GM12875 (cell line): ENCODE data around the gene KRTAP12-2.
"Not testable (repeated sequence)": the region's sequence is repeated elsewhere in the genome, so short reads cannot be mapped to it uniquely, and the experiment has no call there.

Source experiments
- H3K4me3 ChIP-seq: one replicate; pipeline ENCODE4 v1.5.1; 2011; ENCODE audit warnings: low read depth, low read length, control low read depth
- TF ChIP-seq, protein P1 (sequence below): IDR thresholded peaks from 2 replicates; pipeline ENCODE4 v1.5.1; 2011; ENCODE audit warnings: low read depth, mild to moderate bottlenecking, control low read depth, inconsistent platforms, low read length, moderate library complexity, borderline replicate concordance; ENCODE audit not compliant: insufficient read depth

Gene KRTAP12-2

DNA sequence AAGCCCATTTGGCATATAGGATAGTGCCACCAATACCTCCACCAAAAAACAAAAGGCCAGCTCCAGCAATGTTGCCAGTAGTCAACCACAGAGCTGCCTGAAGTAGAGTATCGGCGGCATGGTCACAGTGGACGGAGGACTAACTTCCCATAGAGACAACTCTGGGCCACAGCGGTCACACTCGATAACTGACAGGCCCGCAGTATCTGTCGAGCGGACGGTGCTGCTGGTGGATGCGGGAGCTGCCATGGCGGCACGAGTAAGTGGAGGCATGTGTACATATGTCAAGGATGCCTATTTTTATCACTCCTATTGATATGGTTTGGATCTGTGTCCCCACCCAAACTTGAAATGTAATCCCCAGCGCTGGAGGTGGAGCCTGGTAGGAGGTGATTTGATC lies 11.2 kb upstream of the KRTAP12-2 start:
- H3K4me3 ChIP-seq: no peak overlapping the region
- TF ChIP-seq, protein P1, sequence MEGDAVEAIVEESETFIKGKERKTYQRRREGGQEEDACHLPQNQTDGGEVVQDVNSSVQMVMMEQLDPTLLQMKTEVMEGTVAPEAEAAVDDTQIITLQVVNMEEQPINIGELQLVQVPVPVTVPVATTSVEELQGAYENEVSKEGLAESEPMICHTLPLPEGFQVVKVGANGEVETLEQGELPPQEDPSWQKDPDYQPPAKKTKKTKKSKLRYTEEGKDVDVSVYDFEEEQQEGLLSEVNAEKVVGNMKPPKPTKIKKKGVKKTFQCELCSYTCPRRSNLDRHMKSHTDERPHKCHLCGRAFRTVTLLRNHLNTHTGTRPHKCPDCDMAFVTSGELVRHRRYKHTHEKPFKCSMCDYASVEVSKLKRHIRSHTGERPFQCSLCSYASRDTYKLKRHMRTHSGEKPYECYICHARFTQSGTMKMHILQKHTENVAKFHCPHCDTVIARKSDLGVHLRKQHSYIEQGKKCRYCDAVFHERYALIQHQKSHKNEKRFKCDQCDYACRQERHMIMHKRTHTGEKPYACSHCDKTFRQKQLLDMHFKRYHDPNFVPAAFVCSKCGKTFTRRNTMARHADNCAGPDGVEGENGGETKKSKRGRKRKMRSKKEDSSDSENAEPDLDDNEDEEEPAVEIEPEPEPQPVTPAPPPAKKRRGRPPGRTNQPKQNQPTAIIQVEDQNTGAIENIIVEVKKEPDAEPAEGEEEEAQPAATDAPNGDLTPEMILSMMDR: no peak

DNA sequence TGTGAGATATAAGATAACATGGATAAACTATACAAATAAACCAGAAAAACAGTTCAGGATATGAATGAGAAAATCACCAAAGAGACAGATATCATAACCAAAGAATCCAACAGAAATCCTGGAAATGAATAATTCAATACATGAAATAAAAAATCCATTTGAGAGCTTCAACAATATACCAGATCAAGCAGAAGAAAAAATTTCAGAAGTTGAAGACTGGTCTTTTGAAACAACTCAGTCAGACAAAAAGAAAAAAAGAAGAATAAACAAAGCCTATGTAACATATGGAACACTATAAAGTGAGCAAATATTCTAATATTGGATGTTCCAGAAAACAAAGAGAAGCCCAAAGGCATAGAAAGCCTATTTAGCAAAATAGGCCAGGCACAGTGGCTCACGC lies 5.2 kb upstream of the KRTAP12-2 start:
- TF ChIP-seq, protein P1: no peak

DNA sequence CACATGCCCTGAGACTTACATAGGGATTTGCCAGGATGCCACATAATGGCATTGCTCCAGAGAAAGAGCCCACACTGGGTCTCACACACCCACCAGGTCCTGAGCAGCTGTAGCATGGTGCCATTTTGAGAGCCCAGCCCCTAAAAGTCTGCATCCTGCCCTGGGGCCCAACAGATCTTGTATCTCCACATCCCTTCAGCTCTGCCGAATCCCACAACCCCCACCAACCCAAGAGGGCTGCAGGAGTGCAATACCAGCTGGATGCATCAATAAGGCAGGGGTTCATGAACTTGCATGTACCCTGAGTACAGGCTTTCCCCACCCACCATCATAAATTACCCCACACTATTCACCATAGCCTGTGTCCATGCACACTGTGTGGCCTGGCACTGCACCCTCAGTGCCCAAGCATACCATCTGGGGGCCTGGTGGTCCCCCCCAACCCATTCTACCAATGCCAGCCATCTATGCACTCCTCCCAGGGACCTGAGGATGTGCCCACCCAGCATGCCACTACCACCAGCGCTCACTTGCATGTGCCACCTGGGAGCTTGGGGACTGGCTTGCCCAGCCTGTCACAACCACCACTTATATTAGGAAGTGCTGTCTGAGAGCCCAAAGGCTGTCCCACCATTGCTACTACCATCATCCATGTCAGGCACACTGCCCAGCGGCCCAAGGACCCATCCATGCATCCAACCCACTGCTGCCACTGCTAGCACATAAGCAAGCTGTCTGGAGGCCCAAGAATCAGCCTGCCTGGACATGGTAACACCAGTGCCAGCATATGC lies 4.1 kb upstream of the KRTAP12-2 start:
- TF ChIP-seq, protein P1: no peak
- H3K4me3 ChIP-seq: no peak overlapping the region

More for the DNA sequence above, 5.2 kb upstream of the KRTAP12-2 start:
- H3K4me3 ChIP-seq: no peak overlapping the region

DNA sequence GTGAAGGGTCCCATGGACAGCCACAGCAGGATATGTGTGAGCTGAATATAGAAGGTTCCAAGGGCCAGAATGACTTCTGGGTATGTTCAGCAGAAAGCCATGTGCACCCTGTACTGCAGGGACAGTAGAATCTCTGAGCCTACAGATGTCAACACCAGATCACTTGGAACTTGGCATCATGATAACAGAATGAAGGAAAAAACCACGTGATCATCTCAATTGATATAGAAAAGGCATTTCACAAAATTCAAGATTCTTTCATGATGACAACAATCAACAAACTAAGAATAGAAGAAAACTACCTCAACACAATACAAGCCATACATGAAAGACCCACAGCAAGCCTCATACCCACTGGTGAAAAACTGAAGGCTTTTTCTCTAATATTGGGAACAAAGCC lies 885 bp upstream of the KRTAP12-2 start:
- TF ChIP-seq, protein P1: no peak
- H3K4me3 ChIP-seq: no peak overlapping the region

DNA sequence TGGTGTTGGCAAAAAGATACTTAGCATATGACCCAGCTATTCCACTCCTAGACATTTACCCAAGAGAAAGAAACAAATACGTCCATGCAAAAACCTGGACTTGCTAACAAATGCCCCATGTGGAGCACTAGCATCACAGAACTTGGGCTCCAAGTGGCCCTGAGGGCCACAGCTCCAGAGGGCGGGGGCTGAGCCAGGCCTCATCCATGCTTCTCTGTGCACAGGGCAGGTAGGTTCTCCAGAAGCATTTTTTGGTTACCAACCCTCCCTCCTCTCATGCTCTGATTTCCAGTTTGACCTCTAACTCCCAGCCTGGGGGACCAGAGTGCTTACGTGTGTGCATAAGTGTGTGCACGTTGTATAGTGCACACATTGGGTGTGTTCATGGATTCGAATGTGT lies 2.0 kb downstream of the KRTAP12-2 start:
- H3K4me3 ChIP-seq: no peak overlapping the region
- TF ChIP-seq, protein P1: no peak

DNA sequence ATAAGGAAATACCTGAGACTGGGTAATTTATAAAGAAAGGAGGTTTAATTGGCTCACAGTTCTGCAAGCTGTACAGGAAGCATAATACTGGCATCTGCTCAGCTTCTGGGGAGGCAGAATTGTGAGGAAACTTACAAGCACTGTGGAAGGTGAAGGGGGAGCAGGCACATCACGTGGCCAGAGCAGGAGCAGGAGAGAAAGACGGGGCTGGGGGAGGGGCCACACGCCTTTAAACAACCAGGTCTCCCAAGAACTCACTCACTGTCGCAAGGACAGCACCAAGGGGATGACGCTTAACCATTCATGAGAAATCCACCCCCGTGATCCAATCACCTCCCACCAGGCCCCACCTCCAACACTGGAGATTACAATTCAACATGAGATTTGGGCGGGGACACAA lies 5.2 kb downstream of the KRTAP12-2 start:
- H3K4me3 ChIP-seq: not testable (repeated sequence)

DNA sequence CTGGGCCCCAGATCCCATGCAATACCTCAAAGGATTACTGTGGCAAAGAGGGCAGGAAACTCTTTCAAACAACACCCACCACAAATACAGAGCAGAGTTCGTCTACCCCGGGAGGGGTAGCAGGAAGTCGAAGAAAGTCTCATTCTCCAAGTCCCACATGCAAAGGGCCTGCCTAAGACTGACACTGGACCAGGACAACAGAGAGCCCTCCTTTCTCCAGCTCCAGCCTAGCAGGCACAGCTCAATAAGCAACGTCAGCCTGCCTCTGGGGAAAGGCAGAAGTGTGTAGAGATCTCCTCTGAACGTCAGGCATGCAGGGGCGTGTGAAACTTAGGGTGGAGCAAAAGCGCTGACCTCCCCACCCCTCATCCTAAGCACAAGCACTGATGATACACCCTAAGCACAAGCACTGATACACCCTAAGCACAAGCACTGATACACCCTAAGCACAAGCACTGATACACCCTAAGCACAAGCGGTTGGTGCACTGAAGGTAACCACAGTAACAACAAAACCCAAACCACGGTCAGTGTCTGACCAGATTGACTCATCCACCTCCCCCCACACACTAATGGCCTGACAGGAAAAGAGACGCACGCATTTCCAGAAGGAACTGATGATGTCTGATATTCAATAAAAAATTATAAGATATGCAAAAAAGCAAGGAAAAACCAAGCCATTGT lies 7.7 kb downstream of the KRTAP12-2 start:
- TF ChIP-seq, protein P1: no peak
- H3K4me3 ChIP-seq: no peak overlapping the region

DNA sequence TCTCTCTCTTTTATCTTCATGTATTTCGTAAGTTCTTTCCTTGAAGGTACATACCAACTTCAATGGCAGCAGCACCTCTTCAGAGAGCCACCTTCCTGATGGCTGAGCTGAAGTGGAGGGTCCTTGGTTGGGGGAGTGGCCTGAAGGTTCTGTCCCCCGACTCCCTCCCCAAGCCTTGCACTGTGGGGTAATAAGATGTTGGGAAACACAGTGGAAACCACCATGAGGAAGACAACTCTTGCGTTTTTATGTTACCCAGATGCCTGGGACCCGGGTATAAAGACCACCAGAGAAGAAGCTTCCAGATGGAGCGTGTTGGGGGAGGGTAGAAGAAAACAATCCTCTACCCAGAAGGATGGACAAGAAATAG lies 8.2 kb downstream of the KRTAP12-2 start:
- no peak overlapping the region for H3K4me3 ChIP-seq
- TF ChIP-seq, protein P1: no peak
